Mammary epithelial cell (primary cell): ENCODE measurements around the gene TLCD1.

Experiments
- CTCF ChIP-seq, 2 donors: IDR thresholded peaks in 1 of 2; conservative IDR thresholded peaks in 1 of 2; 2 replicates each; pipeline ENCODE4 v1.5.1; 2011 to 2012; ENCODE audit warnings: inconsistent platforms in 2 of 2, low read length in 2 of 2, mild to moderate bottlenecking in 2 of 2, control low read depth in 1 of 2, low read depth in 1 of 2; ENCODE audit not compliant: insufficient read depth in 1 of 2; ENCODE audit errors: extremely low read depth in 1 of 2
- EZH2 ChIP-seq: IDR thresholded peaks from 2 replicates; pipeline ENCODE4 v1.6.1; 2012; ENCODE audit warnings: low read length, inconsistent platforms, borderline replicate concordance

- TF ChIP-seq CTCF (conservative IDR thresholded peaks at IDR 0.05 in 1 of 2, IDR thresholded peaks at IDR 0.05 in 1 of 2; ENCODE audit: extremely low read depth in 1 of 2, insufficient read depth in 1 of 2, low read depth in 1 of 2, low read length in 2 of 2) (peak in 1 of 2 donors; percentile 41), EZH2 (no peak)
Observed at GRCh38 chr17:28717578-28718332, 8.3 kb downstream of the TLCD1 start, which contains the start of gene RAB34.
